Vagina (tissue), 2 donors: ENCODE results near the gene GALR1. TPM values are rescaled to one million over a fixed set of nuclear protein-coding genes. Genes with fewer than 3 reads are reported as not detected.

Experiments
- DNase-seq, 2 donors: peaks; one replicate each; pipeline ENCODE4 v3.0.0-alpha.2; 2017; ENCODE audit errors: extremely low spot score in 2 of 2
- H3K27ac ChIP-seq: fragments of 200-600 bp; sonication (generic); one replicate; pipeline ENCODE4 v1.5.1; 2019
- H3K27me3 ChIP-seq: fragments of 200-600 bp; sonication (generic); one replicate; pipeline ENCODE4 v1.5.1; 2019
- H3K36me3 ChIP-seq, 2 donors: fragments of 200-600 bp; sonication (generic); one replicate each; pipeline ENCODE4 v1.5.1; 2017 to 2019
- H3K4me1 ChIP-seq: fragments of 200-600 bp; sonication (generic); one replicate; pipeline ENCODE4 v1.5.1; 2019
- H3K4me3 ChIP-seq, 2 donors: fragments of 200-600 bp; sonication (generic); 1 replicate in 1 of 2; 2 replicates in 1 of 2; pipeline ENCODE4 v1.5.1; 2016 to 2019
- H3K9me3 ChIP-seq: fragments of 200-600 bp; sonication (generic); one replicate; pipeline ENCODE4 v1.5.1; 2019
- CTCF ChIP-seq, 3 experiments: fragments of 450-650 bp in 2 of 3; fragments of 200-600 bp in 1 of 3; sonication (generic) in 1 of 3; IDR thresholded peaks; one replicate each; pipeline ENCODE4 v1.5.1; 2017 to 2019; ENCODE audit warnings: antibody characterized with exemption in 3 of 3, mild to moderate bottlenecking in 2 of 3, moderate library complexity in 2 of 3
- POLR2A ChIP-seq, 2 donors: fragments of 450-650 bp; IDR thresholded peaks; one replicate each; pipeline ENCODE4 v1.6.1; 2017; ENCODE audit warnings: antibody characterized with exemption in 2 of 2, mild to moderate bottlenecking in 2 of 2, moderate library complexity in 2 of 2
- POLR2AphosphoS5 ChIP-seq, 2 donors: sonication (generic); formaldehyde crosslinking; IDR thresholded peaks; one replicate each; pipeline ENCODE4 v1.9.0; 2017; ENCODE audit warnings: antibody characterized with exemption in 2 of 2, mild to moderate bottlenecking in 2 of 2, low read depth in 1 of 2; ENCODE audit not compliant: insufficient read depth in 1 of 2
- intact Hi-C: fragments of 100-400 bp; cut with DNase I; formaldehyde crosslinking; loops from one replicate; pipeline ENCODE4 v1.15.1; 2023
- total RNA-seq: library from RNA; depleted of rRNA; stranded (reverse); fragments of >200 nt; gene quantifications from one replicate; pipeline ENCODE4 v1.2.3, GENCODE V29; 2016

GALR1 gene
- total RNA-seq, 1 donor from 2014 or later: 0.98 TPM

GRCh38 chr18:77254711-77255405 lies 5.2 kb downstream of the GALR1 start:
- peak in 1 of 2 donors; percentile 56 for DNase-seq
- intact Hi-C loops: no loop called here
- TF ChIP-seq POLR2AphosphoS5 (IDR thresholded peaks at IDR 0.05; ENCODE audit: insufficient read depth in 1 of 2, low read depth in 1 of 2) (no peak), CTCF (IDR thresholded peaks at IDR 0.05) (no peak), POLR2A (IDR thresholded peaks at IDR 0.05) (no peak)

GRCh38 chr18:77255426-77256105 lies 5.9 kb downstream of the GALR1 start:
- Histone ChIP-seq H3K27me3 (no peaks in the 10 kb centered on the region), H3K4me3 (no peak overlapping the region), H3K4me1 (peaks cover 9% of the 10 kb centered on the region), H3K36me3 (no peaks in the 10 kb centered on the region), H3K27ac (no peak overlapping the region), H3K9me3 (no peaks in the 10 kb centered on the region)
- peak in 1 of 2 donors; percentile 25 for DNase-seq
- intact Hi-C loops: no loop called here
- TF ChIP-seq POLR2AphosphoS5 (IDR thresholded peaks at IDR 0.05; ENCODE audit: insufficient read depth in 1 of 2, low read depth in 1 of 2) (no peak), POLR2A (IDR thresholded peaks at IDR 0.05) (no peak), CTCF (IDR thresholded peaks at IDR 0.05) (no peak)

More at GRCh38 chr18:77254711-77255405, 5.2 kb downstream of the GALR1 start:
- no peaks in the 10 kb centered on the region for H3K9me3 ChIP-seq
- no peak overlapping the region for H3K4me3 ChIP-seq
- H3K4me1 ChIP-seq: peaks cover 16% of the 10 kb centered on the region
- no peak overlapping the region for H3K27ac ChIP-seq
- peaks cover 6% of the 10 kb centered on the region for H3K27me3 ChIP-seq
- H3K36me3 ChIP-seq: no peaks in the 10 kb centered on the region

GRCh38 chr18:77262643-77263465 lies 13.2 kb downstream of the GALR1 start:
- TF ChIP-seq POLR2AphosphoS5 (IDR thresholded peaks at IDR 0.05; ENCODE audit: insufficient read depth in 1 of 2, low read depth in 1 of 2) (no peak), POLR2A (IDR thresholded peaks at IDR 0.05) (no peak), CTCF (IDR thresholded peaks at IDR 0.05) (no peak)
- intact Hi-C loops: no loop called here
- Histone ChIP-seq H3K27ac (no peak overlapping the region), H3K9me3 (no peaks in the 10 kb centered on the region), H3K27me3 (no peaks in the 10 kb centered on the region), H3K4me3 (no peak overlapping the region), H3K4me1 (no peaks in the 10 kb centered on the region), H3K36me3 (no peaks in the 10 kb centered on the region)
- no peak for DNase-seq

GRCh38 chr18:77263466-77263763 lies 13.8 kb downstream of the GALR1 start:
- no peaks in the 10 kb centered on the region for H3K36me3 ChIP-seq
- no peak overlapping the region for H3K4me3 ChIP-seq
- H3K27me3 ChIP-seq: no peaks in the 10 kb centered on the region
- TF ChIP-seq CTCF (IDR thresholded peaks at IDR 0.05): no peak
- TF ChIP-seq POLR2A (IDR thresholded peaks at IDR 0.05): no peak
- no peak for TF ChIP-seq POLR2AphosphoS5 (IDR thresholded peaks at IDR 0.05; ENCODE audit: insufficient read depth in 1 of 2, low read depth in 1 of 2)
- DNase-seq: peak in 1 of 2 donors; percentile 29
- intact Hi-C loops: no loop called here
- H3K4me1 ChIP-seq: no peaks in the 10 kb centered on the region
- H3K9me3 ChIP-seq: no peaks in the 10 kb centered on the region
- no peak overlapping the region for H3K27ac ChIP-seq
